ENCODE data around the gene REX1BD. TPM values are rescaled to one million over a fixed set of nuclear protein-coding genes. Genes with fewer than 3 reads are reported as not detected.
A peak's percentile ranks its signal among the peaks of the same experiment; 100 is the strongest.

Gene REX1BD
- total RNA-seq, 1 donor from 2014 or later: 167 TPM

- no peak overlapping the region for H3K4me3 ChIP-seq (ENCODE audit: low read depth, low read length)
- TF ChIP-seq CTCF (conservative IDR thresholded peaks at IDR 0.05; ENCODE audit: low read depth, low read length): no peak
- no peak for DNase-seq (ENCODE audit: low read depth)
Observed at GRCh38 chr19:18635831-18636182, 47.2 kb downstream of the REX1BD start.

GRCh38 chr19:18636183-18636968, 47.8 kb downstream of the REX1BD start:
- peak; percentile 77 for DNase-seq (ENCODE audit: low read depth)
- TF ChIP-seq CTCF (conservative IDR thresholded peaks at IDR 0.05; ENCODE audit: low read depth, low read length): no peak
- H3K4me3 ChIP-seq (ENCODE audit: low read depth, low read length): peak overlapping the region; percentile 93

GRCh38 chr19:18636969-18637629, 48.5 kb downstream of the REX1BD start, which contains the start of gene KLHL26:
Gene KLHL26, plus strand, starts transcription at chr19:18637028. Its CDS starts 27 bp downstream, at chr19:18637055.
- no peak for DNase-seq (ENCODE audit: low read depth)
- peak within 1 kb of the TSS; percentile 93 for H3K4me3 ChIP-seq (ENCODE audit: low read depth, low read length)
- TF ChIP-seq CTCF (conservative IDR thresholded peaks at IDR 0.05; ENCODE audit: low read depth, low read length): no peak

GRCh38 chr19:18637673-18638630, 49.4 kb downstream of the REX1BD start:
- DNase-seq (ENCODE audit: low read depth): no peak
- peak; percentile 14 for TF ChIP-seq CTCF (conservative IDR thresholded peaks at IDR 0.05; ENCODE audit: low read depth, low read length)
- H3K4me3 ChIP-seq (ENCODE audit: low read depth, low read length): peak overlapping the region; percentile 93

GRCh38 chr19:18639706-18640243, 51.2 kb downstream of the REX1BD start:
- no peak for DNase-seq (ENCODE audit: low read depth)
- TF ChIP-seq CTCF (conservative IDR thresholded peaks at IDR 0.05; ENCODE audit: low read depth, low read length): no peak

More at GRCh38 chr19:18639706-18640243, 51.2 kb downstream of the REX1BD start:
- no peak overlapping the region for H3K4me3 ChIP-seq (ENCODE audit: low read depth, low read length)

Other genes with a start within 250 kb of the REX1BD start
- 5.4 and 7.5 TPM in 2 replicates for gene PGPEP1, start 248.2 kb upstream of the REX1BD start, total RNA-seq
- 76.3 and 262 TPM in 2 replicates for gene GDF15, start 202.6 kb upstream of the REX1BD start, total RNA-seq
- 0.06 TPM in 1 of 2 replicates, not detected in the other for gene LRRC25, start 191.2 kb upstream of the REX1BD start, total RNA-seq
- 119 and 171 TPM in 2 replicates for gene SSBP4, start 169.4 kb upstream of the REX1BD start, total RNA-seq
- gene ISYNA1, start 150.7 kb upstream of the REX1BD start, total RNA-seq: 88.7 and 115 TPM in 2 replicates
- gene ELL, start 66.7 kb upstream of the REX1BD start, total RNA-seq: 7.6 and 10.9 TPM in 2 replicates
- 223 and 315 TPM in 2 replicates for gene FKBP8, start 45.2 kb upstream of the REX1BD start, total RNA-seq
- gene KXD1, start 30.9 kb upstream of the REX1BD start, total RNA-seq: 128 and 207 TPM in 2 replicates
- gene UBA52, start 16.9 kb upstream of the REX1BD start, total RNA-seq: 1,133 and 1,698 TPM in 2 replicates
- 0.58 TPM in 1 of 2 replicates, not detected in the other for gene CRLF1, start 18.0 kb downstream of the REX1BD start, total RNA-seq
- 0.23 TPM in 1 of 2 replicates, not detected in the other for gene TMEM59L, start 24.1 kb downstream of the REX1BD start, total RNA-seq
- gene KLHL26, start 48.2 kb downstream of the REX1BD start, total RNA-seq: 5.1 and 16.5 TPM in 2 replicates
- gene CRTC1, start 94.9 kb downstream of the REX1BD start, total RNA-seq: 1.3 and 3.0 TPM in 2 replicates
- gene COMP, start 202.5 kb downstream of the REX1BD start, total RNA-seq: not detected in 2 replicates
- gene UPF1, start 243.2 kb downstream of the REX1BD start, total RNA-seq: 46.5 and 63.7 TPM in 2 replicates

All from epithelial cell of proximal tubule (primary cell).